ENCODE measurements around the gene SEC63.
"Not testable (repeated sequence)": the region's sequence is repeated elsewhere in the genome, so short reads cannot be mapped to it uniquely, and the experiment has no call there.

The SEC63 gene

GRCh38 chr6:107932580-107932979 lies 25.4 kb downstream of the SEC63 start:
- Histone ChIP-seq H3K27me3 (no peaks in the 10 kb centered on the region), H3K4me1 (no peaks in the 10 kb centered on the region), H3K9me3 (peaks cover 45% of the 10 kb centered on the region), H3K27ac (no peak overlapping the region), H3K9ac (no peak overlapping the region), H3K36me3 (peaks cover 79% of the 10 kb centered on the region), H4K20me1 (peaks cover 77% of the 10 kb centered on the region), H3K4me3 (no peak overlapping the region), H3K4me2 (no peak overlapping the region)
- TF ChIP-seq Cebpa-rat (IDR thresholded peaks at IDR 0.05) = no peak

- Histone ChIP-seq H3K27me3 (no peaks in the 10 kb centered on the region), H4K20me1 (peaks cover 77% of the 10 kb centered on the region), H3K27ac (no peak overlapping the region), H3K4me1 (no peaks in the 10 kb centered on the region), H3K4me3 (no peak overlapping the region), H3K4me2 (no peak overlapping the region), H3K9ac (no peak overlapping the region), H3K36me3 (peaks cover 79% of the 10 kb centered on the region), H3K9me3 (peaks cover 38% of the 10 kb centered on the region)
- no peak for TF ChIP-seq Cebpa-rat (IDR thresholded peaks at IDR 0.05)
Observed at GRCh38 chr6:107931894-107932293, 26.1 kb downstream of the SEC63 start.

- Histone ChIP-seq H3K27ac (no peak overlapping the region), H3K4me3 (no peak overlapping the region), H3K36me3 (peaks cover 90% of the 10 kb centered on the region), H4K20me1 (peaks cover 94% of the 10 kb centered on the region), H3K27me3 (no peaks in the 10 kb centered on the region), H3K4me1 (no peaks in the 10 kb centered on the region), H3K9ac (no peak overlapping the region), H3K9me3 (peaks cover 19% of the 10 kb centered on the region), H3K4me2 (no peak overlapping the region)
- TF ChIP-seq Cebpa-rat (IDR thresholded peaks at IDR 0.05) = no peak
Observed at GRCh38 chr6:107928984-107929383, 29.0 kb downstream of the SEC63 start.

DNA sequence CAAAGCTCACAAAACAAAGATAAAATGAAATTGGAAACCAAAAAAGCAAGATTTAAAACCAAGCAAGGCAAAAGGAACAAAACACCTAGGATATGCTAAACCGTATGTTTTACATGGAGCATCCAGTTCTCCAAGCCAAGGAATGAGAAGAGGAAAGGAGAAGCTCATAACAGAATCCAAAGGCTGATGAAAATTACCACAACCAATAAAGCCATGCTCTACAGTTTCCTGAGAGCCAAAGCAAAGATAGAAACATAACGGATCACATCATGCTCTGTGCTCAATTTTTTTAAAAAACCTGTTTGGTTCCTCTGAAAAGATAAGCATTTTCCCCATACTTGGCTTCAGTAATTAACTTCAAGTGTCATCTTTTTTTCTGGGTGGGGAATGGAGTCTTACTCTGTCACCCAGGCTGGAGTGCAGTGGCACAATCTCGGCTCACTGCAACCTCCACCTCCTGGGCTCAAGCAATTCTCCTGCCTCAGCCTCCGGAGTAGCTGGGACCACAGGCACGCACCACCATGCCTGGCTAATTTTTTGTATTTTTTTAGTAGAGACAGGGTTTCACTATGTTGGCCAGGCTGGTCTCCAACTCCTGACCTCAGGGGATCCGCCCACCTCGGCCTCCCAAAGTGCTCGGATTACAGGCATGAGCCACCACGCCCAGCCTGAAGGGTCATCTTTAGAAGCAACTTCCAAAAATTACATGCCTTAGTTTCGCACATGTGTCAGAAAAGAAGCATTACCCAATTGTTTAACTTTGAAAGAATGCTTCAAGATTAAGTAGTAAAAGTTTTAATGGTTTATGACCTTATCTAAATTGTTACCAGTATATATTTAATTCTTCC lies 31.1 kb downstream of the SEC63 start:
- not testable (repeated sequence) for H3K4me3 ChIP-seq, H3K4me2 ChIP-seq, H3K27me3 ChIP-seq, H3K9ac ChIP-seq, H3K4me1 ChIP-seq, H3K27ac ChIP-seq
- peaks cover 12% of the 10 kb centered on the region for H3K9me3 ChIP-seq
- peaks cover 96% of the 10 kb centered on the region for H3K36me3 ChIP-seq
- peaks cover 93% of the 10 kb centered on the region for H4K20me1 ChIP-seq

DNA sequence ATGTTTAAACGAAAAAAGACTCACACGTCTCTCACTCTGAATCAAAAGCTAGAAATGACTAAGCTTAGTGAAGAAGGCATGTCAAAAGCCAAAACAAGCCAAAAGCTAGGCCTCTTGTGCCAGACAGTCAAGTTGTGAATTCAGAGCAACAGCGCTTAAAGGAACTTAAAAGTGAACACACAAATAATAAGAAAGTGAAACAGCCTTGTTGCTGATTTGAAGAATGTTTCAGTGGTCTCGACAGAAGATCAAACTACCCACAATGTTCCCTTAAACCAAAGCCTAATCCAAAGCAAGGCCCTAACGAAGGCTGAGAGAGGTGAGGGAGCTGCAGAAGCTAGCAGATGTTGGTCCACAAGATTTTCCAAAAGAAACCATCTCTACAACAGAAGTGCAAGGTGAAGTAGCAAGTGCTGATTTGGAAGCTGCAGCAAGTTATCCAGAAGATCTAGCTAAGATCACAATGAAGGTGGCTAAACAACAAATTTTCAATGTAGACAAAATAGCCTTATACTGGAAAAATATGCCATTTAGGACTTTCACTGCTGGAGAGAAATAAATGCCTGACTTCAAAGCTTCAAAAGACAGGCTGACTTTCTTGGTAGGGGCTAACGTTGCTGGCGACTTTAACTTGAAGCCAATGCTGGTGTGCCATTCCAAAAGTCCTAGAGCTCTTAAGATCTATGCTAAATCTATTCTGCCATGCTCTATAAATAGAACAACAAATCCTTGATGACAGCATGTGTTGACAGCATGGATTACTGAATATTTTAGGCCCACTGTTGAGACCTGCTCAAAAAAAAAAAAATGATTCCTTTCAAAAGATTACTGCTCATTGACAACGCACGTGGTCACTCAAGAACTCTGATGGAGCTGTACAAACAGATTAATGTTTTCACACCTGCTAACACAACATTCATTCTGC lies 40.3 kb downstream of the SEC63 start:
- no peak overlapping the region for H3K27ac ChIP-seq
- H3K4me3 ChIP-seq = no peak overlapping the region
- H3K9me3 ChIP-seq = peaks cover 43% of the 10 kb centered on the region
- no peak for TF ChIP-seq Cebpa-rat (IDR thresholded peaks at IDR 0.05)
- H3K4me1 ChIP-seq = no peaks in the 10 kb centered on the region
- H3K27me3 ChIP-seq = no peaks in the 10 kb centered on the region
- H4K20me1 ChIP-seq = peaks cover 41% of the 10 kb centered on the region; the same call in 1 of the 2 replicates
- no peak overlapping the region for H3K4me2 ChIP-seq
- no peak overlapping the region for H3K9ac ChIP-seq
- peaks cover 85% of the 10 kb centered on the region for H3K36me3 ChIP-seq

- not testable (repeated sequence) for H3K27me3 ChIP-seq, H3K27ac ChIP-seq, H3K9ac ChIP-seq, H3K4me3 ChIP-seq, H3K4me2 ChIP-seq, H3K4me1 ChIP-seq
- peaks cover 39% of the 10 kb centered on the region; the same call in 1 of the 2 replicates for H4K20me1 ChIP-seq
- H3K36me3 ChIP-seq = peaks cover 85% of the 10 kb centered on the region
- peaks cover 43% of the 10 kb centered on the region for H3K9me3 ChIP-seq
Observed at GRCh38 chr6:107916961-107917360, 41.0 kb downstream of the SEC63 start.

GRCh38 chr6:107911692-107912091 lies 46.3 kb downstream of the SEC63 start:
- H3K4me3 ChIP-seq = no peak overlapping the region
- no peak overlapping the region for H3K9ac ChIP-seq
- no peak overlapping the region for H3K4me2 ChIP-seq
- peaks cover 53% of the 10 kb centered on the region for H4K20me1 ChIP-seq
- H3K27ac ChIP-seq = no peak overlapping the region
- no peaks in the 10 kb centered on the region for H3K4me1 ChIP-seq
- no peaks in the 10 kb centered on the region for H3K27me3 ChIP-seq
- no peak for TF ChIP-seq Cebpa-rat (IDR thresholded peaks at IDR 0.05)
- no peaks in the 10 kb centered on the region for H3K9me3 ChIP-seq
- peaks cover 85% of the 10 kb centered on the region for H3K36me3 ChIP-seq

DNA sequence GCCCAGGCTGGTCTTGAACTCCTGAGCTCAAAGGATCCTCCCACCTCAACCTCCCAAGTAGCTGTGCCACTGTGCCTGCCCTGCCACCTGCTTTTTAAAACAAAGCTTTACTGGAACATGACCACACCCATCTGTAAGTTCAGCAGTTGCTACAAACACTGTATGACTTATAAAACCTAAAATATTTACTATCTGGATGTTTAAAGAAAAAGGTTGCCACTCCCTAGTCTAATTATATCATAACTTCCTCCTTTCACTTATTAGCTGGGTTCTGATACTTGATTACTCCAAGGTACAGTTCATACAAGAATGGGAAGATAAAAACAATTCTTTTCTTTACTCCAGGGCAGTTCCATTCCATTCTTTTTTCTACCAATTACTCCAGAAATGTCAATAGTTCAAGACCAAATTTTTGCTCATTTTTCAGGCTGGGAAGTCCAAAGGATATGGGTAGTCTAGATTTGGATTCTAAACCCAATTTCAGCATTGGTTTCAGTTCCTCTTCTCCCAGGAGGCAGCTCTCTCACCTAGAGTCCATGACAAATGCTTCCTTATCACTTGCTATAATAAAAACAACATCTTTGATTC lies 63.1 kb downstream of the SEC63 start:
- H3K36me3 ChIP-seq = peaks cover 94% of the 10 kb centered on the region
- TF ChIP-seq Cebpa-rat (IDR thresholded peaks at IDR 0.05) = no peak
- no peak overlapping the region for H3K4me3 ChIP-seq
- peak overlapping the region; percentile 16; the same call in 1 of the 2 replicates for H3K4me2 ChIP-seq
- 0 out of 2 replicates have a peak, but pooled peaks cover 1% of the 10 kb centered on the region for H4K20me1 ChIP-seq
- peaks cover 14% of the 10 kb centered on the region; the same call in 1 of the 2 replicates for H3K4me1 ChIP-seq
- peaks cover 41% of the 10 kb centered on the region for H3K9me3 ChIP-seq
- no peak overlapping the region for H3K9ac ChIP-seq
- no peaks in the 10 kb centered on the region for H3K27me3 ChIP-seq
- no peak overlapping the region for H3K27ac ChIP-seq

GRCh38 chr6:107890431-107890830 lies 67.6 kb downstream of the SEC63 start:
- not testable (repeated sequence) for H3K9ac ChIP-seq, H3K4me1 ChIP-seq, H3K27me3 ChIP-seq, H3K4me2 ChIP-seq, H3K4me3 ChIP-seq, H3K27ac ChIP-seq, H4K20me1 ChIP-seq
- H3K9me3 ChIP-seq = peaks cover 67% of the 10 kb centered on the region
- peaks cover 84% of the 10 kb centered on the region for H3K36me3 ChIP-seq

- H3K9me3 ChIP-seq = peaks cover 36% of the 10 kb centered on the region
Observed at GRCh38 chr6:107885950-107886349, 72.1 kb downstream of the SEC63 start.

More at GRCh38 chr6:107885950-107886349, 72.1 kb downstream of the SEC63 start:
- not testable (repeated sequence) for H3K27ac ChIP-seq, H3K9ac ChIP-seq, H3K4me3 ChIP-seq, H3K4me2 ChIP-seq, H3K4me1 ChIP-seq, H3K27me3 ChIP-seq
- peaks cover 77% of the 10 kb centered on the region for H3K36me3 ChIP-seq
- H4K20me1 ChIP-seq = peaks cover 12% of the 10 kb centered on the region; the same call in 1 of the 2 replicates

All from BLaER1 (cell line).